Measurements from ENCODE around the gene AFG3L2. TPM values are rescaled to one million over a fixed set of nuclear protein-coding genes. Genes with fewer than 3 reads are reported as not detected.

AFG3L2 gene
- total and polyA plus RNA-seq, 2 of the 8 experiments (the other 6 are each of a cell fraction or from before 2014, with no cell fraction given) = 29.7 to 84.8 TPM

DNA sequence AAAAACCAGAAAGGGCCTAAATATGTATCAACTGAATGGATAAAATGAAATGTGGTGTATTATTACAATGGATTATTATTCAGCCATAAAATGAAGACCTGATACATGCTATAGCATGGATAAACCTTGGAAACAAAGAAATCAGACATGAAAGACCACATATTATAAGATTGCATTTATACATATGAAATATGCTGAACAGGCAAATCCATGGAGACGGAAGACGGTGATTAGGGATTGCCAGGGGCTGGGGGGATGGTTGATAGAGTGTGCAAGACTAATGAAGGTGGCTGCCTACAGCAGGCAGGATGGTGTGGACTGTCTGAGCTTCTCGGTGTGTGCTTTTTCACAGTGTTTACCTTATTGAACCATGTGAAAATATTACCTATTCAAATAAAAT is 11.4 kb upstream of the AFG3L2 start (continued):
- TF ChIP-seq RNF2 (IDR thresholded peaks at IDR 0.05; ENCODE audit: borderline replicate concordance, low read depth, low read length, missing control alignments, poor library complexity, severe bottlenecking) (no peak), GTF2F1 (IDR thresholded peaks at IDR 0.05; ENCODE audit: borderline replicate concordance, low read depth, low read length) (no peak), TAF1 (IDR thresholded peaks at IDR 0.05; ENCODE audit: low read depth, low read length) (no peak), ZNF274 (IDR thresholded peaks at IDR 0.05; ENCODE audit: borderline replicate concordance, extremely low read depth, low read length) (no peak), RFX5 (IDR thresholded peaks at IDR 0.05; ENCODE audit: borderline replicate concordance, low read depth, low read length) (no peak), HDAC2 (IDR thresholded peaks at IDR 0.05; ENCODE audit: borderline replicate concordance in 1 of 2, low read depth in 2 of 2, low read length in 2 of 2) (no peak), HDAC6 (IDR thresholded peaks at IDR 0.05; ENCODE audit: low read depth, low read length) (no peak), SP1 (IDR thresholded peaks at IDR 0.05; ENCODE audit: low read depth, low read length) (no peak)
- TF ChIP-seq, protein P1, sequence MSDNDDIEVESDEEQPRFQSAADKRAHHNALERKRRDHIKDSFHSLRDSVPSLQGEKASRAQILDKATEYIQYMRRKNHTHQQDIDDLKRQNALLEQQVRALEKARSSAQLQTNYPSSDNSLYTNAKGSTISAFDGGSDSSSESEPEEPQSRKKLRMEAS (IDR thresholded peaks at IDR 0.05) = no peak

Data from H1 (cell line).